ENCODE data around the gene MICB. TPM values are rescaled to one million over a fixed set of nuclear protein-coding genes. Genes with fewer than 3 reads are reported as not detected.

MICB gene
- polyA plus RNA-seq, 1 donor (not counting 4 experiments of a cell fraction or from before 2014, with no cell fraction given): 8.6 TPM

- Histone ChIP-seq H3K9me1 (ENCODE audit: control insufficient read depth, extremely low read depth, insufficient read depth, low read length) (peaks cover 4% of the 10 kb centered on the region), H3K27me3 (ENCODE audit: control insufficient read depth, extremely low read depth, insufficient read depth, low read length) (peaks cover 8% of the 10 kb centered on the region), H4K20me1 (ENCODE audit: control insufficient read depth, extremely low read depth, insufficient read depth, low read length) (no peaks in the 10 kb centered on the region), H3K4me1 (ENCODE audit: control insufficient read depth, extremely low read depth, insufficient read depth, low read length) (peaks cover 12% of the 10 kb centered on the region), H3K9me3 (ENCODE audit: control insufficient read depth, low read depth, low read length) (no peaks in the 10 kb centered on the region), H3K36me3 (ENCODE audit: control insufficient read depth in 2 of 2, extremely low read depth in 1 of 2, insufficient read depth in 2 of 2, low read length in 2 of 2) (no peaks in the 10 kb centered on the region), H2AFZ (ENCODE audit: control insufficient read depth, low read length) (no peak overlapping the region), H3K4me3 (ENCODE audit: control insufficient read depth in 2 of 3, extremely low read depth in 1 of 3, insufficient read depth in 2 of 3, low read depth in 1 of 3, low read length in 3 of 3) (no peak overlapping the region), H3K27ac (ENCODE audit: control insufficient read depth, insufficient read depth, low read length) (no peak overlapping the region), H3K4me2 (ENCODE audit: control insufficient read depth, extremely low read depth, insufficient read depth, low read depth, low read length) (no peak overlapping the region), H3K9ac (ENCODE audit: control insufficient read depth, extremely low read depth, insufficient read depth, low read length) (no peak overlapping the region), H3K79me2 (ENCODE audit: control insufficient read depth, insufficient read depth, low read length) (no peaks in the 10 kb centered on the region)
- no peak for DNase-seq (ENCODE audit: low read depth, low spot score)
- dilution Hi-C loops (cut with MboI; ENCODE audit: extremely low pct_ligation_motif_present, low sequenced_read_pairs): no loop called here
- TF ChIP-seq EZH2 (IDR thresholded peaks at IDR 0.05; ENCODE audit: low read length) (no peak), CTCF (optimal IDR thresholded peaks at IDR 0.05 in 1 of 3, IDR thresholded peaks at IDR 0.05 in 1 of 3, conservative IDR thresholded peaks at IDR 0.05 in 1 of 3; ENCODE audit: extremely low read depth in 1 of 3, insufficient read depth in 2 of 3, low read length in 3 of 3) (no peak)
- FAIRE-seq: no peak
Measured at GRCh38 chr6:31476515-31477139, 21.3 kb upstream of the MICB start.

GRCh38 chr6:31477521-31477920 lies 20.4 kb upstream of the MICB start:
- H3K27me3 ChIP-seq (ENCODE audit: control insufficient read depth, extremely low read depth, insufficient read depth, low read length): peaks cover 8% of the 10 kb centered on the region
- no peak for FAIRE-seq
- no peaks in the 10 kb centered on the region for H3K79me2 ChIP-seq (ENCODE audit: control insufficient read depth, insufficient read depth, low read length)
- no peak for DNase-seq (ENCODE audit: low read depth, low spot score)
- dilution Hi-C loops (cut with MboI; ENCODE audit: extremely low pct_ligation_motif_present, low sequenced_read_pairs): no loop called here
- TF ChIP-seq EZH2 (IDR thresholded peaks at IDR 0.05; ENCODE audit: low read length) (no peak), CTCF (optimal IDR thresholded peaks at IDR 0.05 in 1 of 3, IDR thresholded peaks at IDR 0.05 in 1 of 3, conservative IDR thresholded peaks at IDR 0.05 in 1 of 3; ENCODE audit: extremely low read depth in 1 of 3, insufficient read depth in 2 of 3, low read length in 3 of 3) (no peak)
- H3K9me1 ChIP-seq (ENCODE audit: control insufficient read depth, extremely low read depth, insufficient read depth, low read length): peaks cover 4% of the 10 kb centered on the region
- peaks cover 11% of the 10 kb centered on the region for H3K4me1 ChIP-seq (ENCODE audit: control insufficient read depth, extremely low read depth, insufficient read depth, low read length)
- H3K4me2 ChIP-seq (ENCODE audit: control insufficient read depth, extremely low read depth, insufficient read depth, low read depth, low read length): no peak overlapping the region
- no peak overlapping the region for H3K4me3 ChIP-seq (ENCODE audit: control insufficient read depth in 2 of 3, extremely low read depth in 1 of 3, insufficient read depth in 2 of 3, low read depth in 1 of 3, low read length in 3 of 3)
- H4K20me1 ChIP-seq (ENCODE audit: control insufficient read depth, extremely low read depth, insufficient read depth, low read length): no peaks in the 10 kb centered on the region
- H3K9me3 ChIP-seq (ENCODE audit: control insufficient read depth, low read depth, low read length): no peaks in the 10 kb centered on the region
- no peaks in the 10 kb centered on the region for H3K36me3 ChIP-seq (ENCODE audit: control insufficient read depth in 2 of 2, extremely low read depth in 1 of 2, insufficient read depth in 2 of 2, low read length in 2 of 2)
- H2AFZ ChIP-seq (ENCODE audit: control insufficient read depth, low read length): no peak overlapping the region
- no peak overlapping the region for H3K27ac ChIP-seq (ENCODE audit: control insufficient read depth, insufficient read depth, low read length)
- no peak overlapping the region for H3K9ac ChIP-seq (ENCODE audit: control insufficient read depth, extremely low read depth, insufficient read depth, low read length)

Measured in keratinocyte (primary cell).